GM18907 (cell line): ENCODE measurements around the gene PKD1.
"Not testable (repeated sequence)": the region's sequence is repeated elsewhere in the genome, so short reads cannot be mapped to it uniquely, and the experiment has no call there.

Experiments used
- ATAC-seq: cut with Tn5 transposase; IDR thresholded peaks from one replicate; pipeline ENCODE4 v1.9.1; 2021; ENCODE audit warnings: mild to moderate bottlenecking, moderate library complexity; ENCODE audit not compliant: unreplicated experiment

Gene PKD1

GRCh38 chr16:2135770-2136490 lies at the start of gene PKD1:
Gene PKD1, minus strand, starts transcription at chr16:2135898. Its CDS starts 209 bp downstream, at chr16:2135689.
- ATAC-seq = not testable (repeated sequence)

GRCh38 chr16:2184962-2185361 lies 49.3 kb upstream of the PKD1 start:
- no peak for ATAC-seq

DNA sequence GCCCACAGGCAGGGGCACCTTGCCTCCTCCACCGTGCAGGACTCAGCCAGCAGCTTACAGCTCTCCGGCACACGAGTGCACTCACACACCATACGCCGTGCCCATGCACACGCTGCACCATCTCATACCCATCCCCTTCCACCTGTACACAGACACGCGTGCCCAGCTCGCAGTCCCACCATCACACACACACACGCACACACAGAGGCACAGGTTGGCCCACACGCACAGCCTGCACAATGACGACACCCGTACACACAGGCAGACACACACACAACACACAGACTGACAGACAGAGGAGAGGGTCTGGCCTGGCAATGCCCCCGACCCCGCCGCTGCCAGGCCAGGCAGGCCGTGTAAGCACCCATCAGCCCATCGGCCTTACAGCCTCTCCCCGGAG lies 48.6 kb upstream of the PKD1 start:
- ATAC-seq = no peak

DNA sequence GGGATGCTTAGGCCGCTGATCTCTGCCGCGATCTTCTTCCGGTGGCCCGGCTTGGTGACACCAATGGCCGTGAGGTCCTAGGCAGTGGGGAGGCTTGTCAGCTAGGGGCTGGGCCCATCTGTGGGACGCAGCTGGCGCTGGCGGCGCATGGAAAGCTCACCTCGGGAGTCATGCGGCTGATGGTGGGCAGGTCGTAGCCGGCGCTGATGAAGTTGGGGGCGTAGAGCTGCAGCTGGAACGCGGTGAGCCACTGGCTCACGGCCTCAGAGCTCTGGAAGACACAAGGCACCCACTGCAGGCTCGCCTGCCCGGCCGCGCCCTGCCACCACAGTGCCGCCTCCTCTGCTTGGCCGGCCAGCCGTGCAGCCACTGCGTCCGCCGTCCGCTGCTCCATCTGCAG lies 48.0 kb upstream of the PKD1 start:
- no peak for ATAC-seq

DNA sequence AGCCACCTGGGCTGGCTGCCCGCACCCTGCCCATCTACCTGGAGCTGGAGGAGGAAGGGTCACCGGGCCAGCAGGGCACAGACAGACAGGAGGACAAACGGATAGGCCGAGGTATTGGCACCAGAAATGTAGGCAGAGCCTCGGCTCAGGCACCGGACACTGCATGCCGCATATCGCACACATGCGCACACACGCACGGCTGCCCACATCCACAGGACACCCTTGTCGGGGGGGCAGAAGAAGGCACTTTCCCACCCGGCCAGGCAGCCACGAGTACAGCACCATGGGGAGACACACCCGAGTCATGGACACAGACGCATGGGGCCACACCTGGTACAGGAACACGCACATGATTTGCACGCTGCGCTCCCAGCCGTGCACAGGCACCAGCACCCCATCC lies 46.3 kb upstream of the PKD1 start:
- no peak for ATAC-seq

DNA sequence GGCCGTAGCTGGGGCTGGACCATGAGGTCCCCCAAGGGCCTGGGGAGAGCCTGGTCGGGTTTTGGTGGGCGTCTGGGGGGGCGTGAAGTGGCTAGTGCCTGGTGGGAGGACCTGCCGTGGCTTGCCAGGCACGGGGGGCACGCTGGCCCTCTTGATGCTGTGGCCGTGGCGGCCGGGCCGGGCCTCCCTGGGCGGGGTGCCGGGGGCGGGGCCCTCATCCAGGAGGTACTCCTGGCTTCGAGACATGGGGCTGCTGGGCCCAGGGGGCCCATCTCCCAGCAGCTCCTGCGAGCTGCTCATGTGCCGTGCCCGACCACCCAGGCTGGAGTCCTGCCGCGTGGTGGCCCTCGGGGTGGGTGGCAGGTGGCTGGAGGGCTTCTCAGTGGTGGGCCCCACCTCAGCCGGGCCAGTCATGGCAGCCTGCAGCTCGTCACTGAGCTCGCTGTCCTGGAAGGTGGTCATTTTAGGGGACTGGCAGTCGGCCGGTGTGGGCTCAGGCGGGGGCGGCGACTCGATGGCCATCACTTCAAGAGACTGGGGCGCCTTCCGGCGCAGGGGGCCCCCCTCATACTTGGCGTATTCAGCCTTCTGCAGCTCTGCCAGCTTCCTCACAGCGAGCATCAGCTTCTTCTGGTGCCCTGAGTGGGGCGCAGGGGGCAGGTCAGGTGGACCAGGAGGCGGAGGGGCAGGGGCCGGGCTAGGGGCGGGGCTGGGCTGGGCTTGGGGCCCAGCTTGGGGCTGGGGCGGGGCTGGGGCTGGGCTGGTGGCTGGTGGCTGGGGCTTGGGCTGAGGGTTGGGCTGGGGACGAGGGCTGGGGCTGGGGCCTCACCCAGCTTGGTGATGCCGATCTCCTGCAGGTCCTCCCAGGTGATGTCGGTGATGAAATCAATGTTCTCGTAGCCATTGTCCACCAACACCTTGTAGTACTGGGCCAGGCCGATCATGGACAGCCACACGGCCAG lies 45.5 kb upstream of the PKD1 start:
- no peak for ATAC-seq

DNA sequence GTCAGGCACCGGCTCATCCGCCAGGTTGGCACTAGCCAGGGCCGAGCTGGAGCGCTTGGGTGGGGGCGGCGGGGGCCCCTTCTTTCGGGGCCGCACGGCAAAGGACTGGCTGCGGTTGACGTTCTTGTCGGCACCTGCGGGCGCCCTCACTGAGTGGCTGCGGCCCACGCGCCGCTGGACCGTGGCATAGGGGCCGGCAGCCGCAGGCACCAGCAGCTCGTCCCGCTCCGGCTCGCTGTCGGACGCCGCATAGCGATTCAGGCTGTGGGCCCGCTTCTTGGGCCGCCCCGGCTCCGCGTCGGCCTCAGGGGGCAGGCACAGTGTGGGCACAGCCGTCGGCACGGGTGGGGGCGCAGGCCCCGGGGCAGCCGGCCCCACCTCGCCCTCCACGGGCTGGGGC lies 44.8 kb upstream of the PKD1 start:
- ATAC-seq = no peak

DNA sequence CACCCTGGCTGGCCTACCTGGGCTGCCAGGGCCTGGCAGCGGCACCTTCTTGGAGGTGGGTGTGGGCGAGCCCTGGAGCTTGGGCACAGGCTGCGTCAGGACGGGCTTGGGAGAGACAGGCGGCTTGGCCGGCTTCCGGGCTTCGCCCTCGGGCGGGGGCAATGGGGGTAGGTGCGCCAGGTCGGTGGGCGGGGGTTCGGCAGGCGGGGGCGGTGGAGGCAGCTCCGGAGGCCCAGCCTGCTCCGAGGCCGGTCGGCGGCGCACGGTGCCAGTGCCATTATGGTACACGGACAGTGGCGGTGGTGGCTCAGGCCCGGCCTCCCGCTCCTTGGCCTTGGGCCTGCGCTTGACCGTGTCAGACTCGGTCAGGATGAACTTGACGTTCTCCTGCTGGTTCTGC lies 43.9 kb upstream of the PKD1 start:
- no peak for ATAC-seq

- ATAC-seq = no peak
Measured at GRCh38 chr16:2179107-2179501, 43.4 kb upstream of the PKD1 start.

GRCh38 chr16:2178321-2179106 lies 42.8 kb upstream of the PKD1 start:
- no peak for ATAC-seq

DNA sequence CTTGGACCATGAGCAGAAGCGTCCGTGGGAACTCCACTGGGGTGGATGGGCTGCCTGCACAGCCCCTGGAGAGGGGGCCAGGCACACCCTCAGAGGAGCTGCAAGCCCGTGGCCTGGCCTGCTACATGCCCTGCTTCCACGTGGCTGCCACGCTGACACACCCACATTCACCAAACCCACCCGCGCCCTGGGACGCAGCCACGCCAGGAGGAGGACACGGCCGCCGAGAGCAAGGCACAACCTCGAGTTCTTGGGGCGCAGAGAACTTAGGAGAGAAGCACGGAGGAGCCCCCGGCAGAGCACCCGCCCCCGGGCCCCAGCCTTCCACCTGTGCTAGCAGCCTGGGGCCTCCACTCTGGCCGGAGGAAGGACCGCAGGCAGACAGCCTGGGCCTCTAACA lies 41.9 kb upstream of the PKD1 start:
- ATAC-seq = no peak

DNA sequence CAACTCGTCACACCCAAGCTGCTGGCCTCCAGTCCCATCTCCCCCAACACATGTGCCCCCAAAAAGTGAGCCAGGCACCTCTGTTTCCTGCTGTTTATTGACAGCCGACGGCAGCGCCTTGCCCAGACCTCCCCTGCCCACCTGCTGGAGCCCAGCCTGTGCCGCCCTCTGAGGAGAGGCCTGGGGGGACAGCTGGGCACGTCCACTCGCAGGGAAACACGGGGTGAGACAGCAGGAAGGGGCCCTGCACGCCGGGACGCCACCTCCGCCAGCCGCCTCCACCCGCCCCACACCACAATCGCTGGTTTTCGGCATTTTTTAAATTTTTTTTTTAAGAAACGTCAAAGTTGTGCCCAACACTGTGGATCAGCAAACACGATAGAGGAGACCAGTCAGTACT lies 41.4 kb upstream of the PKD1 start:
- no peak for ATAC-seq

DNA sequence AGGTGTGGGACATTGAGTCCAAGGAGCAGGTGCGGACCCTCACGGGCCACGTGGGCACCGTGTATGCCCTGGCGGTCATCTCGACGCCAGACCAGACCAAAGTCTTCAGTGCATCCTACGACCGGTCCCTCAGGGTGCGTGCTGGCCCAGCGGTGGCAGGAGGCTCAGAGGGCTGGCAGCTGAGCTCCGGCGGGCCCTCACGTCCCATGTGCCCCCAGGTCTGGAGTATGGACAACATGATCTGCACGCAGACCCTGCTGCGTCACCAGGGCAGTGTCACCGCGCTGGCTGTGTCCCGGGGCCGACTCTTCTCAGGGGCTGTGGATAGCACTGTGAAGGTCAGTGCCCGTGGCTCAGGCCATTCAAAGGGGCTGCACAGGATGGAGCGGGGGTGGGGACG lies 40.3 kb upstream of the PKD1 start:
- no peak for ATAC-seq

- no peak for ATAC-seq
Measured at GRCh38 chr16:2175454-2175853, 39.8 kb upstream of the PKD1 start.

- ATAC-seq = no peak
Measured at GRCh38 chr16:2174396-2175131, 38.9 kb upstream of the PKD1 start.

- no peak for ATAC-seq
Measured at GRCh38 chr16:2173916-2174315, 38.2 kb upstream of the PKD1 start.

DNA sequence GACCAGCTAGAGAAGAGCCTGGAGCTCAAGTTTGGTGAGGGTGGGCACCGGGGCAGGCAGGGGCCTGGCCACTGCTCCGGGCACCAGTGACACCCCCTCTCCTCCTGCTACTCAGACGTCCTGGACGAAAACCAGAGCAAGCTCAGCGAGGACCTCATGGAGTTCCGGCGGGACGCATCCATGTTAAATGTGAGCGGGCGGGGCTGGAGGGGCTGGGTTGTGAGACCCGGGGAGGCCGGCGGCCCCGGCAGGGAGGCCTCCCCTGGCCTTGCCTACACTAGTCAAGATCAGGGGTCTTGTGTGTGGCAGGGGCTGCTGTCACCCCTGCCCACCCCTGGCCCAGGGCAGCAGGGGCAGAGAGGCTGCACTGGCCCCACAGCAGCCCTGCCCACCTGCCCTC lies 37.7 kb upstream of the PKD1 start:
- no peak for ATAC-seq

DNA sequence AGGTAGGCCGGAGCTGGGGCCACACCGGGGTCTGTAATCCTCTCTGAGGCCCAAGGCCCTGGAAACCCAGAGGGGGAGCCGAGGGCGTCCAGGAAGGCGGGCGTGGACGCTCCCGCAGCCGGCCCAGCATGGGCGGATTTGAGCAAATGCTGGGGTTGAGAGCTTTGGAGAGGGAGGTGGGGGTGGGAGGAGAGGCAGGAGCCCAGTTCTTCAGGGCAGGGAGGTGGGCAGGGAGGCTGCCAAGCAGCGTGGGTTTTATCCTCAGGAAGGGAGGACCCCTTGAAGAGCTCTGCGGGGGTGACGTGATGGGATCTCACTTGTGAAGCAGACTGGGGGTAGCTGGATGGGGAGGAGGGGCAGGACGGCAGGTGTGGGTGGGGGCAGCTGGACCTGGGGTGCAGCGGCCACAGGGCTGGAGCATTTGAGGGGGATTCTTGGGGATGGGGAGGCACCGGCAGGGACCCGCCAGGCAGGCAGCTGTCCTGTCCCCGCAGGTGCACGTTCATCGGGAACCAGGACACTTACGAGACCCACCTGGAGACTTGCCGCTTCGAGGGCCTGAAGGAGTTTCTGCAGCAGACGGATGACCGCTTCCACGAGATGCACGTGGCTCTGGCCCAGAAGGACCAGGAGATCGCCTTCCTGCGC lies 37.1 kb upstream of the PKD1 start:
- ATAC-seq = no peak

GRCh38 chr16:2171601-2172178 lies 36.0 kb upstream of the PKD1 start:
- ATAC-seq = no peak
